ENCODE measurements around the gene MLLT3.

MLLT3 gene

GRCh38 chr9:20563917-20564316 is 58.4 kb downstream of the MLLT3 start:
- ATAC-seq (ENCODE audit: low read depth) (no peak), DNase-seq (ENCODE audit: low spot score) (no peak)
- peaks cover 12% of the 10 kb centered on the region for H3K4me1 ChIP-seq (ENCODE audit: insufficient read depth, poor library complexity, severe bottlenecking)
- H3K27me3 ChIP-seq (ENCODE audit: insufficient read depth, poor library complexity, severe bottlenecking), result no peaks in the 10 kb centered on the region
- no peaks in the 10 kb centered on the region for H3K9me3 ChIP-seq (ENCODE audit: severe bottlenecking)
- TF ChIP-seq CTCF (IDR thresholded peaks at IDR 0.05; ENCODE audit: poor library complexity, severe bottlenecking), result no peak
- H3K36me3 ChIP-seq (ENCODE audit: low read depth), result no peaks in the 10 kb centered on the region
- no peak overlapping the region for H3K27ac ChIP-seq (ENCODE audit: poor library complexity, severe bottlenecking)
- no peak overlapping the region for H3K4me3 ChIP-seq (ENCODE audit: severe bottlenecking)

GRCh38 chr9:20562051-20562450 is 60.2 kb downstream of the MLLT3 start:
- ATAC-seq (ENCODE audit: low read depth) (no peak), DNase-seq (ENCODE audit: low spot score) (no peak)
- H3K27me3 ChIP-seq (ENCODE audit: insufficient read depth, poor library complexity, severe bottlenecking), result no peaks in the 10 kb centered on the region
- no peak overlapping the region for H3K27ac ChIP-seq (ENCODE audit: poor library complexity, severe bottlenecking)
- peaks cover 21% of the 10 kb centered on the region for H3K4me1 ChIP-seq (ENCODE audit: insufficient read depth, poor library complexity, severe bottlenecking)
- TF ChIP-seq CTCF (IDR thresholded peaks at IDR 0.05; ENCODE audit: poor library complexity, severe bottlenecking), result no peak
- H3K36me3 ChIP-seq (ENCODE audit: low read depth), result no peaks in the 10 kb centered on the region
- H3K4me3 ChIP-seq (ENCODE audit: severe bottlenecking), result no peak overlapping the region
- H3K9me3 ChIP-seq (ENCODE audit: severe bottlenecking), result no peaks in the 10 kb centered on the region

- Histone ChIP-seq H3K36me3 (ENCODE audit: low read depth) (no peaks in the 10 kb centered on the region), H3K27me3 (ENCODE audit: insufficient read depth, poor library complexity, severe bottlenecking) (no peaks in the 10 kb centered on the region), H3K4me3 (ENCODE audit: severe bottlenecking) (no peak overlapping the region), H3K4me1 (ENCODE audit: insufficient read depth, poor library complexity, severe bottlenecking) (peaks cover 21% of the 10 kb centered on the region), H3K27ac (ENCODE audit: poor library complexity, severe bottlenecking) (no peak overlapping the region), H3K9me3 (ENCODE audit: severe bottlenecking) (no peaks in the 10 kb centered on the region)
- no peak for TF ChIP-seq CTCF (IDR thresholded peaks at IDR 0.05; ENCODE audit: poor library complexity, severe bottlenecking)
- DNase-seq (ENCODE audit: low spot score) (no peak), ATAC-seq (ENCODE audit: low read depth) (no peak)
These were observed 60.8 kb downstream of the MLLT3 start for GRCh38 chr9:20561531-20561930.

- no peaks in the 10 kb centered on the region for H3K36me3 ChIP-seq (ENCODE audit: low read depth)
- peak overlapping the region; percentile 60 for H3K27ac ChIP-seq (ENCODE audit: poor library complexity, severe bottlenecking)
- TF ChIP-seq CTCF (IDR thresholded peaks at IDR 0.05; ENCODE audit: poor library complexity, severe bottlenecking), result no peak
- DNase-seq (ENCODE audit: low spot score) (no peak), ATAC-seq (ENCODE audit: low read depth) (peak; percentile 81)
- H3K4me3 ChIP-seq (ENCODE audit: severe bottlenecking), result no peak overlapping the region
- no peaks in the 10 kb centered on the region for H3K27me3 ChIP-seq (ENCODE audit: insufficient read depth, poor library complexity, severe bottlenecking)
- H3K9me3 ChIP-seq (ENCODE audit: severe bottlenecking), result no peaks in the 10 kb centered on the region
- H3K4me1 ChIP-seq (ENCODE audit: insufficient read depth, poor library complexity, severe bottlenecking), result peaks cover 21% of the 10 kb centered on the region
These were observed 62.9 kb downstream of the MLLT3 start for GRCh38 chr9:20559231-20559890.

- ATAC-seq (ENCODE audit: low read depth) (peak; percentile 89), DNase-seq (ENCODE audit: low spot score) (no peak)
- Histone ChIP-seq H3K9me3 (ENCODE audit: severe bottlenecking) (no peaks in the 10 kb centered on the region), H3K27me3 (ENCODE audit: insufficient read depth, poor library complexity, severe bottlenecking) (no peaks in the 10 kb centered on the region), H3K4me1 (ENCODE audit: insufficient read depth, poor library complexity, severe bottlenecking) (peaks cover 29% of the 10 kb centered on the region), H3K4me3 (ENCODE audit: severe bottlenecking) (no peak overlapping the region), H3K27ac (ENCODE audit: poor library complexity, severe bottlenecking) (peak overlapping the region; percentile 60), H3K36me3 (ENCODE audit: low read depth) (no peaks in the 10 kb centered on the region)
- TF ChIP-seq CTCF (IDR thresholded peaks at IDR 0.05; ENCODE audit: poor library complexity, severe bottlenecking), result no peak
These were observed 63.7 kb downstream of the MLLT3 start for GRCh38 chr9:20558566-20559016.

Measured in RWPE2 (cell line).